Measurements from ENCODE around the gene ULBP2.
"Not testable (repeated sequence)": the region's sequence is repeated elsewhere in the genome, so short reads cannot be mapped to it uniquely, and the experiment has no call there.

Gene ULBP2

DNA sequence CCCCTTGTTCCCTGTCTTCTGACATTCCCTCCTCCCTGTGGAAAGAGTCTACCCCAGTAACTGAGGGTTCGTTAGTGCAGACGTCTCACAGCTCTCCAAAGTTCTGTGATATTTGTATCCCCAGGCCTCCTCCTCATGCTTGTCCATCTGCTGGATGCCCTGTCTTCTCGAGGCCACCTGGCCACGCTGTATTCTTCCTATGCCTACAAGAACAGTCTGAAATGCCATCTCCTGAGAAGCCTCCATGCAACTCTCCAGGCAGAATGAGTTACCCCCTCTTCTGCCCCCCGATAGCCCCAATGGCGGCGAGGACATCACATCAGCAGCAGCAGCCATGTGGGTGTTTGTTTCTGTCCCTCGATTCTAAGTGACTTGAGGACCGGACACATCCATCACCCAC lies 9.3 kb downstream of the ULBP2 start:
- no peak overlapping the region for H3K4me3 ChIP-seq (ENCODE audit: low read depth, low read length)
- TF ChIP-seq, protein P1, sequence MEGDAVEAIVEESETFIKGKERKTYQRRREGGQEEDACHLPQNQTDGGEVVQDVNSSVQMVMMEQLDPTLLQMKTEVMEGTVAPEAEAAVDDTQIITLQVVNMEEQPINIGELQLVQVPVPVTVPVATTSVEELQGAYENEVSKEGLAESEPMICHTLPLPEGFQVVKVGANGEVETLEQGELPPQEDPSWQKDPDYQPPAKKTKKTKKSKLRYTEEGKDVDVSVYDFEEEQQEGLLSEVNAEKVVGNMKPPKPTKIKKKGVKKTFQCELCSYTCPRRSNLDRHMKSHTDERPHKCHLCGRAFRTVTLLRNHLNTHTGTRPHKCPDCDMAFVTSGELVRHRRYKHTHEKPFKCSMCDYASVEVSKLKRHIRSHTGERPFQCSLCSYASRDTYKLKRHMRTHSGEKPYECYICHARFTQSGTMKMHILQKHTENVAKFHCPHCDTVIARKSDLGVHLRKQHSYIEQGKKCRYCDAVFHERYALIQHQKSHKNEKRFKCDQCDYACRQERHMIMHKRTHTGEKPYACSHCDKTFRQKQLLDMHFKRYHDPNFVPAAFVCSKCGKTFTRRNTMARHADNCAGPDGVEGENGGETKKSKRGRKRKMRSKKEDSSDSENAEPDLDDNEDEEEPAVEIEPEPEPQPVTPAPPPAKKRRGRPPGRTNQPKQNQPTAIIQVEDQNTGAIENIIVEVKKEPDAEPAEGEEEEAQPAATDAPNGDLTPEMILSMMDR (IDR thresholded peaks at IDR 0.05; ENCODE audit: low read depth, low read length), result no peak

DNA sequence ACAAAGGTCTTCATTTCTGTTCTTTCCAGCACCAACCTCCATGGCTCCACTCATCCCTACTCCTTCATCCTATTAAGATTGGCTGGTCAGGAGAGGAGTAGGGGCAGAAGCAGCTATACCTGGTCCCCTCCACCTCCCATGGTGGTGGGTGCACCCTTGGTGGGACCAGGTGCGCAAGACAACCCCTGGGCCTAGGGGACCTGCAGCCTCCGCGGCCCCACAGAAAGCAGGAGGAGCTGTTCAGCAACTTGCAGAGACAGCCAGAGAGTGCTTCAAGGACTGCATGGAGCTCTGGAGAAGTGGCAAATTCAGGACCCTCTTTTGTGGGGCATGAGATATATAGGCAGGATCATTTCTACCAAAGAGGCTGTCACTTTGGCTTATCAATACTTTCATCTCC lies 9.8 kb downstream of the ULBP2 start:
- TF ChIP-seq, protein P1 (IDR thresholded peaks at IDR 0.05; ENCODE audit: low read depth, low read length), result no peak
- H3K4me3 ChIP-seq (ENCODE audit: low read depth, low read length), result no peak overlapping the region

DNA sequence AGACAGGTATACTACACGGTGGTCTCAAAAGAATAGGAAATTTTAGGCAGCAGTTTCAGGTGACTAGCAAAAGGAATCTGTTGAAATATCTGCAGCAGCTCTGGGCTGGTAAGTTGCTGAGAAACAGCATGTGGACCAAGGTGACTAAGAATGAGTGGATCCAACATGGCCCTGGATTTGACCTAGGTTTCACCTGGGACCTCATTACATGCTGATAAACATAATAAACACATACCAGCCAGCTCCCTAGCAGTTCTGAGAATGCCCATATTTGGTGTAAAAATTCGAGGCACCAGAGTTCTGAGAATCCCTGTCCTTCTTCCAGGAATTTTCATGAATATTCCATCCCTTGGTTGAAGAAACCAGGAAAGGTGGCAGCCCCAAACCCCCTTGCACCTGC lies 11.6 kb downstream of the ULBP2 start:
- not testable (repeated sequence) for H3K4me3 ChIP-seq (ENCODE audit: low read depth, low read length)

DNA sequence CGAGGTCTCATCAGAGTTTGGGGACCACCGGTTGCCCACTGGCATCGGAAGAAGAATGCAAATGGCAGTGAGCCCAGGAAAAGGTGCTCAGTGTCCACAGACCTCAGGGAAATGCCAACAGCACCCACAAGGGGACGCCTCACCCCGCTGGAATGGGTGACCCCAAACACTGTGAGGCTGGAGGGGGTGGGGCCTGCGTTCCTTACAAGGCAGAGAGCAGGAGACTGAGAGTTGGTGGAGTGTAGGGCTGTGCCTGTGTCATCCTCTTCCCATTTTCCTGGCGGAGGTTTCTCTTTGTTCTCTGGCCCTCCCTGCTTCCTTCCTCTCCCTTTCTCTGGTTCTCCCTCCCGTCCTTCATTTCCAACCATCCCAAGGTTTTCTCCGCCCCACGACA lies 12.1 kb downstream of the ULBP2 start:
- H3K4me3 ChIP-seq (ENCODE audit: low read depth, low read length), result peak overlapping the region; percentile 16; the same call in 1 of the 2 replicates

DNA sequence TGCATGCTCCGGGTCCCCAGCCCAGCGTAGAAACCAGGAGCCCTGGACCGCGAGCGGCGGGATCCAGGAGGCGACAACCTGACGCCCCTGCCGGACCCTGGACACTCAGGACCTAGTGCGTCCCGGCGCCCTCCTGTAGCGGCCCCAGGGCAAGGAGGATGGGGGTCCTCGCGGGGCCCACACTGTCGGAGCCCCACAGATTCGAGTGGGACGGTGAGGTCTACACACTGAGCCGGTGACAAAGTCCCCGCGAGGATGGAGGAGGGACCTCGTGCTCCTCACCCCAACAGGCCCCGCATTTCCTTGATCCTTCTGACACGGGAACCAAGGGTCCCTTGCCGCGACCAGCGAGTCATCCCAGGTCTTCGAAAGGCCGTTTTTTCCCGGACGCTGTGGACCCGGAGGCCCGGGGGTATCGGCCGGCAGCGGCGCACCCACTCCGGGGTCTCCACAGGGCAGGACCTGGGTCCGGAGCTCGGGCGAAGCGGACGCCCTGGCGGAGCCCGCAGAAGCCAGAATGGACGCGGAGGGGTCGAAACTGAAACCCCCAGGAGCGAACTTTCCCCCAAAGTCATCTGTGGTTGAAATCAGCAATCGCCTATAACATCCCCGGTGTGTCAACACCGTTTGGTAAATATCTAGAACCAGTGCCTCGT lies 12.6 kb downstream of the ULBP2 start:
- peak overlapping the region; percentile 16; the same call in 1 of the 2 replicates for H3K4me3 ChIP-seq (ENCODE audit: low read depth, low read length)

DNA sequence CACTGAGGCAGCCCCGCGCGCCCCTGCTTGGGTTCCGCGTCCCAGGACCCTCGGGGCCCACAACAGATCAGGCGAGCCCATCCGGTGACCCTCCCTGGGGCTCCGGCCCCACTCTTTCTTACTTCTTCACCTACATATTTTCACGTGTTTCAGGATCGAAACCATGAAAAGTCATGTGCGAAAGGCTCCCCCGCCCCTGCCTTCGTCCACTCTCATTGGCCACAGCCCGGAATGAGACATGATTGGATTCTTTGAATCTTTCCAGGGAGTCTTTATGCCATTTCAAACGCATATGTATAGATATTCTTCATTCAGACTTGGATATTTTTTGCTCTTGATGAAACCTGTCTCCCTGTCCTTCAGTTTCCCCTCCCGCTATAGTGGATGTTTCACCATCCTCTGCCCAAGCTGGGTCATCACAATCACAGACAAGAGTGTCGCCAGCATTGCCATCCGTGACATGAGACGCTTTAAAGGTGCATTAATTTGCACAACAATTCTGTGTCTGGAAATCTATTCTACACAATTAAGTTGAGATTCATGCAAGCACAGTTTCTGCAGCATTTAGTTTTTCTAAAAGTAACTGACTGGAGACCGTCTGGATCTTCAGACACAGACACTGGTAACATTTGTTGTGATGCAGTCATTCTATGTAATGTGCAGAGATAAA lies 13.3 kb downstream of the ULBP2 start:
- H3K4me3 ChIP-seq (ENCODE audit: low read depth, low read length), result not testable (repeated sequence)

DNA sequence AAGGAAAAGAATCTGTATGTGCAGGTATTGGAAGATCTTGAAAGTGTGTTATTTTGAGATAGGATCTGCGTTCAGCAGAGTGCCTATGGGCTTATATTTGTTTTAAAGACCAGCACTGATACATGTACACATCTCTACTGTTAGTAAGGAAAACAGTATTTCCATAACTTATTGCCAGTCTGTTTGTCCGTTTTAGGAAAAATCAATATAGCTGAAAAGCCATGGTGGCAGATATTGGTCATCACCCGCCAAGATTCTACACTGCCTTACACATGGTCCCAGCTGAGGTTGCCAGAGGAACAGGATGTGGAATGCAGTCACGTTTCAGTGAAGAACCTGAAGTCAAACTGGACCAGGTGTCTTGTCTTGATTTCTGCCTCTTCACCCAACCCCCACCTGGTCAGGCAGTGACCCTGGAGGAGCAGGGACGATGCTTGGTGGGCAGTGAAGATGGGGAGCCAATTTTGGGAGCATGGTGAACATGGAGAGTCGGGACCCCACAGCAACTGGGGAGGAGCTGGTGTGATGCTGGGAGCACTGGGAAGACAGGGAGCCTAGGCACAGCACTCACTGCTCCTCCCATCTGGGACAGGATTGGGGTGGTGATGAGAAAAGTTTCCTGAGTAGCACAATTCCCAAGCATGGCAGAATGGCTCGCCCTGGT lies 14.0 kb downstream of the ULBP2 start:
- H3K4me3 ChIP-seq (ENCODE audit: low read depth, low read length), result not testable (repeated sequence)

DNA sequence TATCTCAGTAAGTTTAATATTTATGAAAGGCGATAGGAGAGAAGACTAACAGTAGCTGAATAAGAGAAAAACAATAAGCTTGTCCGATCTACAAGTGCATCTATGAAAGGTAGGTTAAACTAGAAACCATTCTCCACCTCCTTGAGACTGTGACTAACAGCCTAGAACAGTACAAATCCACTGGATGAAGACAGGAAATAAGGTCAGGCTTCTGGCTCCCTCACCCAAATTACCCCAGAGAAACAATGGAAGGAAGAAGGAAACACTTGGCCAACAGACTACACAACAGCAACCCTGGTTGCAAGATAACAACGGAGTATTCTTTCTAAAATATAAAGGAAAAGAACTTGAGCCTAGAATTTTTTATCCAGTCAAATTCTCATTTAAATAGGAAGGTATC lies 16.3 kb downstream of the ULBP2 start:
- H3K4me3 ChIP-seq (ENCODE audit: low read depth, low read length), result not testable (repeated sequence)

DNA sequence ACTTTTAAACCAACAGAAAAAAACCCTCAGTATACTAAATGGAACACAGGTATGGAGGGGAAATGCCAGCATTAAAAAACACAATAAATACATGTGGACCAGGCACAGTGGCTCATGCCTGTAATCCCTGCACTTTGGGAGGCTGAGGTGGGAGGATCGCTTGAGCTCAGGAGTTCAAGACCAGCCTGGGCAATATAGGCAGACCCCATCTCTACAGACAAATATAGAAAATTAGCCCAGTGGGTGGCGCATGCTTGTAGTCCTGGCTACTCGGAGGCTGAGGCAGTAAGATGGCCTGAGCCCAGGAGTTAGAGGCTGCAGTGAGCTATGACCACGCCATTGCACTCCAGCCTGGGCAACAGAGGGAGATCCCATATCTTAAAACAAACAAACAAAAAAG lies 18.0 kb downstream of the ULBP2 start:
- not testable (repeated sequence) for H3K4me3 ChIP-seq (ENCODE audit: low read depth, low read length)

DNA sequence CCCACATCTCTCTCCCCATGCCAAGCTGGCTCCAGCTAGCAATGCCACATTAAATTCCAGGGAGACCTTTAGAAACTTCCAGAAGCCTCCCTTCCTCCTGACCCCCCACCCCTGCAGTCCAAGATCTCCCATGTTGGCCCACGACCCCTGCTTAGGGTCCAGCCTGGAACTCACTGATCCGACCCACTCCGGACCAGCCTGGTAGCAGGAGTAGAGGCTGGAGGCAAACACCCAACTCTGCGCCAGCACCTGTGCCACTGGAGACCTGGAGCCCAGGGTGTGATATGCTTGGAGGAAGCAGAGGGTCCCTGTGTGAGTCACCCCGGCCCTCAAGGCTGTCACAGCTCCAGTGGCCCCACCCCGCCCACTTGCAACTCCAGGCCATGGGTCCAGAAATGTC lies 18.7 kb downstream of the ULBP2 start:
- TF ChIP-seq, protein P1 (IDR thresholded peaks at IDR 0.05; ENCODE audit: low read depth, low read length), result no peak
- no peak overlapping the region for H3K4me3 ChIP-seq (ENCODE audit: low read depth, low read length)

DNA sequence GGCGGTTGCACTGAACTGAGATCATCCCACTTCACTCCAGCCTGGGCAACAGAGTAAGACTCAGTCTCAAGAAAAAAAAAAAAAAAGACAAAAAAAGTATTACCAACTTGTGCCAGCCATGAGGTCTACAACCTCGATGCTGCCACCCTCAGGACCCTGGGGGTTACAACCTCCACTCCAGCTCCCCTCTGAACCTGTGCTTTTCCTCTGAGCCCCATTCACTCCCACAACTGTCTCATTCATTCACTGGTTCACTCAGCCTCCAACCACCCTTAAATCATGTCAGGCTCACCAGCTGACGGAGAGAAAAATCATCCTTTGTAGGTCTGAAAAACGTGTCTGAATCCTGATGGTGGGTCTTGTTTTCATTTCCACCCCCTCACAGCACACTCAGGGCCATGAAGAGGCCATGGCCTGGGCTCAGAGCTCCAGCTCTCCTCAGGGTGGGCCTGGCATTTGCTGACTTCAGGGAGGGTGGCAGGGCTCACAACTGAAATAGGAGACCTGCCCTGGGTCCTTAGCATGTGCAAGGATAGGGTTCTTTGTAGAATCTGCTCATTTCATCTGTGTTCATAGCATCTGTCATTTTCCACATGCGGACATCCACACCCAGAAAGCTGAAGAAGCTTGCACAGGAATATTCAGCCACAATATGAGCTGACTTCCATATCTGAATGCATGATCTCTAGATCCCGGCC lies 20.1 kb downstream of the ULBP2 start:
- no peak overlapping the region for H3K4me3 ChIP-seq (ENCODE audit: low read depth, low read length)
- TF ChIP-seq, protein P1 (IDR thresholded peaks at IDR 0.05; ENCODE audit: low read depth, low read length), result peak; percentile 28; the same call in 1 of the 2 replicates

Measured in WI38 (cell line).